GM21528 (cell line): ENCODE results near the gene MIAT.

Experiments used
- ATAC-seq: cut with Tn5 transposase; IDR thresholded peaks from one replicate; pipeline ENCODE4 v1.9.1; 2021; ENCODE audit warnings: mild to moderate bottlenecking, moderate library complexity; ENCODE audit not compliant: unreplicated experiment, low FRiP score

The MIAT gene

GRCh38 chr22:26665813-26666231, 8.4 kb downstream of the MIAT start:
- peak; percentile 5 for ATAC-seq

DNA sequence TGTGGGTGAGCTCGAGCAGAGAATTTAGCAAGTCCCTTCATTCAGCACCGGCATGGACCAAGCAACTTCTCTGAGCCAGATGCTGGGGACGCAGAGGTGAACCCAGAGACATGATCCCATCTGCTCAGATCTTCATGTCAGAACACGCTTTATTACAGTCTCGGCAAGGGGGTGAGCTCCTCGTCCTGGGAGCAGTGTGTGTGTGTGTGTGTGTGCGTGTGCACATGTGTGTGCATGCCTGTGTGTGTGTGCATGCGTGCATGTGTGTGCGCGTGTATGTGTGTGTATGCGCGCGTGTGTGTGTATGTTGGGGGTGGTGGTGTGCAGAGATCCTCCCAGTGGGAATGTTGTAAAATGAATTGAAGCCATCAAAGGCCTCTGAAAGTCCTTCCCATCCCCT, 9.8 kb downstream of the MIAT start:
- no peak for ATAC-seq

DNA sequence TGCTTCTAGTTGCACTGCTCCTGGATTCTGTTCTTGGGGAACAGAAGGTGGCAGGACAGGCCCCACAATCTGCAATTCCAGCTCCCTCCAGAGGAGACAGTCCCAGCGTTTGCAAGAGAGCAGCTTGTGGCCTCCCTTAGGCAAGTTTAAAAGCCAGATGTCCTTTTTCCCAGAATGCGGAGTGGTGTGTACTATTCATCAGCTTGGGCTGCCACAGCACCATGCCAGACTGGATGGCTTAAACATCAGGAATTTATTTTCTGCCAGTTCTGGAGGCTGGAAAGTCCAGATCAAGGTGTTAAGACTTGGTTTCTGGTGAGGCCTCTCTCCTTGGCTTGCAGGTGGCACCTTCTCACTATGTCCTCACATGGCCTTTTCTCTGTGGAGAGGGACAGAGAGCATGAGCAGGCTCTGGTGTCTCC, 11.7 kb downstream of the MIAT start:
- no peak for ATAC-seq

DNA sequence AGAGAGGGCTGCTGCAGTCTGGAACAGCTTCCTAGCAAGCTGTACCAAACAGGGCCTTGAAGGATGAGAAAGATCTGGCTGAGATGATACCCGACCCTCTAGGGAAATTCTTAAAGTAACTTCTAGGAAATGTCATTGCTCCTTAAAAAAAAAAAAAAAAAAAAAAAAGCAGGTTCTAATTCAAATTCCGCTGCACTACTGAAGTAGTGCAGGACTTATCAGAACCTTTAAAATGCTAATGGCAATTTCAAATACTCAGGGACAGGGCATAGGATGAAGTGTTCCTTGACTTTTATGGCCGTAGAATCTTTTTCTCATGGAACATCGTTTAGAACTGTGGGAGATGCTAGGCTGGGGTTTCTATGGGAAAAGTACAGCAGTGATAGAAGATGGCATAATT, 13.1 kb downstream of the MIAT start:
- ATAC-seq, result no peak

GRCh38 chr22:26671317-26672059, 14.1 kb downstream of the MIAT start:
- no peak for ATAC-seq

GRCh38 chr22:26672060-26672471, 14.7 kb downstream of the MIAT start:
- peak; percentile 5 for ATAC-seq

DNA sequence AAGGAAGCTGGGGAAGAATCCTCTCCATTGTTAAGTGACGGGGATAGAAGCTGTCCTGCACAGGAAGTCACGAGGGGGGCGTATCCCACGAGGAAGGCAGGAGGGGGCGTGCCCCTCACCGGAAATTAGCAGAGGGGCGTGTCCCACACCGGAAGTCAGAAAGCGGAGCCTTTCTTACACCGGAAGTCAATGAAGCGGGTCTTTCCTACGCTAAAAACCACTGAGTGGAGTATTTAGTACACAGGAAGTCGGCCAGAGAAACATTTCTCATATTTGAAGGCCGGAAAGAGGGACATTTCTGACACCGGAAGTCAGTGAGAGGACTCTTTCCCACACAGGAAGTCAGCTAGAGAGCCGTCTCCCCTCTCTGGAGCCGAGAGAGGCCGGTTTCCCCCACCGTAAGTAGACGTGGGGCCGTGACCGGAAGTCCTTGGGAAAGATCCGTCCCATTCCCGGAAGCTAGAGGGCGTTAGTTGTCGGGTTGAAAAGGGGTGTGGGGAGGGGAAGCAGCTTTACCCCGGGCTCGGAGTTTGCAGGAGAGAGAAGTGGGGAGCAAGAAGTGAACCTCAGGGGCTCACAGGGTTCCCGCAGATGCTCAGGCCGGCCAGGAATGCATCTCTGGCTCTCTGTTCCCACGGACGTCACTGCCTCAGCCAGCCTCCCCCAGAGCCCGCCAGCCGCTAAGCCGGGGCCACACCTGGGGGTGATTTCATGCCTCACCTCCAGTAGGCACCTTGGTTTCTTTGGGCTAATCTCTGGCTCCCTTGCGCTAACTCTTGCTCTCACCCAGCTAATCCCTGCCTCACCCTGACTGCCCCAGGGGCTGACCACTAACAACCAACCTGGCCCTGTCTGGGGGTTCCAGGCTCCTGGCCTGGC, 15.4 kb downstream of the MIAT start:
- peak; percentile 66 for ATAC-seq

DNA sequence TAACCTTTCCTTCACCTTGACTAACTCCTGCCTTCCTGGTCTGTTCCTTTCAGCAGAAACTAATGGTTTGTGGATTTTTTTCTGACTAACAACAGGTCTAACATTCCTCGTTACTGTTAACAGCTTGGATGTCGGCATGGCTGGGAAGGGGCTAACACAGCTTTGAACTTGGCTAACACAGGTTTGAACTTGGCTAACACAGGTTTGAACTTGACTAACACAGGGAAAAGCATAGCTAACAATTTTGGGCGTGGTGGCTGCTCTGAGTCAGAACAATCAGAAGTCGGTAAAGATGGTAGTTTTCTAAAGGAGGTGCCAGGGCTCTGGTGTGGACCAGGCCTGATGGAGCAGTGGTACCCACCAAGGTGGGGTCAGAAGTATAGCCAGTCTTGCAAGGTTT, 16.1 kb downstream of the MIAT start:
- no peak for ATAC-seq

- ATAC-seq, result no peak
These were observed 17.1 kb downstream of the MIAT start for GRCh38 chr22:26674211-26675190.

DNA sequence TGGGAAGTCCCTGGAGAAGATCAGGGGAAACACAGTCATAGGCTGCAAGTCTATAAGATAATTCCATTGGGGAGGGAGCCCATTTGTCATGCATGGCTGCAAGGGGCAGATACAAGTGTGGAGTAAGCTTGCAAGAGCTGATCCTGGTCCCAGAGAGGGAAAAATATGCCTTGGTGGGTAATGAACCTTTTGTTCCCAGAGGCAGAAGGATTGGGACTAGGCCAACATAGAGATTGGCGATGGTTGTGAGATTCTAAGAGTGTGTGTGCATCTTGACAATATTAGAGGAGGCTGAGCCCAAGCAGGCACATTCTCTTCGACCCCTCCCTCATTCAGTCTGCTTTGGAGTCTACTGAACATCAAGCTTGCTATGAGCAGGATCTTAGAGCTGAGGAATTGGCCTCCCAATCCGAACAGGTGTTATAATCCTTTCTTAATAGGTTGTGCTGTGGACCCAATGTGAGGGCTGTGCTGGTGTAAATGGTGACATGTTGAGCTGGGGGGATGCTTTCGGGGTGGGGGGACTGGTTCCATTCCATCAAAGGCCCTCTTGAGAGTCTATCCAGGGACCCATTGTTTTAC, 18.4 kb downstream of the MIAT start:
- ATAC-seq, result no peak

DNA sequence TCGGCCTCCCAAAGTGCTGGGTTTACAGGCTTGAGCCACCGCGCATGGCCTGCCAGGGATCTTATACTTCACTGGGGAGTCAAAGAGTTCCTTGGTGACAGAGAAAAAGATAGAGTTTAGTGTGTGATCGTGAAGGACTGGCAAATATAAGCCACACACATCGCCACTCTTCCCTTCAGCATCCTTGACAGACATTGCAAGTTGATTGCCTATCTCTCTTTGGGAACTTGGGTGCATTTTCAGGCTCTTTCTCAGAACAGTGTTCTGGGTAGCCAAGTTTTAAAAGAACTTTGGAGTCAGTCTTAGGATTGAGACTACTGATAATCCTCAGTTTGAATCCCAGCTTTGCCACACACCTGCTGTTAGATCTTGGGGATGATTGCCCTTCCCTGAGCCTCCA, 19.8 kb downstream of the MIAT start:
- no peak for ATAC-seq

- no peak for ATAC-seq
These were observed 21.7 kb downstream of the MIAT start for GRCh38 chr22:26679003-26679629.

DNA sequence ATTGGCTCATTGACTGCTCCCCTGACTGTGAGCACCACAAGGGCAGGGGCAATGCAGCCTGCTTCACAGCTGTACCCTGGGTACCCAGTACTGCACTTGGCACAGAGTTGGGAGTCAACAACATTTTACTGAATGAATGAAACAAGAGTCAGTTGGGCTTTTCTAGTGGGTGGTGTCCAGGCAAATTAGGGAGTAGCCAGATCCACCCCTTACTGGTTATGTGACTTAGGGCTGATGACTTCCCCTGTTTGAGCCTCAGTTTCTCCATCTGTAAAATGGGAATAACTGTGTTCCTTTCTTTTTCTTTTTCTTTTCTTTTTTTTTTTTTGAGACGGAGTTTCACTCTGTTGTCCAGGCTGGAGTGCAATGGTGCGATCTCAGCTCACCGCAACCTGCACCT, 23.1 kb downstream of the MIAT start:
- ATAC-seq, result no peak

GRCh38 chr22:26681395-26681821, 24.0 kb downstream of the MIAT start:
- ATAC-seq, result no peak

DNA sequence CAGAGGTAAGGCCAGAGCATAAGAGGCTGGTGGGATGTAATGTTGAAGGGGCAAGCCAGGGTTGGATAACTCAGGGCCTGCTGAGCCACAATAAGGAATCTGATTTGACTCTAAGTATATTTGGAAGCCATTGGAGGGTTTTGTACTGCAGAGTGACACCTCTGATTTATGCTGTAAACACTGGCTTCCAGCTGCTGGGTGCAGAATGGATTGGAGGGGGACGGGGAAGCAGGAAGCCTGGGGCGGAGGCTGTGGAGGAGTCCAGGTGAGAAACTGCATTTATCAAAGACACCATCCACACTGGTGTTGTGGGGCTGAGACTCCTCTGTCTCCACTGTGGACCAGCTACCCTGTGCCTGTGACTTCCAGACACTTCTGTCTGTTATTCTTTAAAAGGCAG, 26.8 kb downstream of the MIAT start:
- ATAC-seq, result no peak

GRCh38 chr22:26685601-26686000, 28.2 kb downstream of the MIAT start:
- no peak for ATAC-seq

- no peak for ATAC-seq
These were observed 30.1 kb downstream of the MIAT start for GRCh38 chr22:26687439-26687838.

DNA sequence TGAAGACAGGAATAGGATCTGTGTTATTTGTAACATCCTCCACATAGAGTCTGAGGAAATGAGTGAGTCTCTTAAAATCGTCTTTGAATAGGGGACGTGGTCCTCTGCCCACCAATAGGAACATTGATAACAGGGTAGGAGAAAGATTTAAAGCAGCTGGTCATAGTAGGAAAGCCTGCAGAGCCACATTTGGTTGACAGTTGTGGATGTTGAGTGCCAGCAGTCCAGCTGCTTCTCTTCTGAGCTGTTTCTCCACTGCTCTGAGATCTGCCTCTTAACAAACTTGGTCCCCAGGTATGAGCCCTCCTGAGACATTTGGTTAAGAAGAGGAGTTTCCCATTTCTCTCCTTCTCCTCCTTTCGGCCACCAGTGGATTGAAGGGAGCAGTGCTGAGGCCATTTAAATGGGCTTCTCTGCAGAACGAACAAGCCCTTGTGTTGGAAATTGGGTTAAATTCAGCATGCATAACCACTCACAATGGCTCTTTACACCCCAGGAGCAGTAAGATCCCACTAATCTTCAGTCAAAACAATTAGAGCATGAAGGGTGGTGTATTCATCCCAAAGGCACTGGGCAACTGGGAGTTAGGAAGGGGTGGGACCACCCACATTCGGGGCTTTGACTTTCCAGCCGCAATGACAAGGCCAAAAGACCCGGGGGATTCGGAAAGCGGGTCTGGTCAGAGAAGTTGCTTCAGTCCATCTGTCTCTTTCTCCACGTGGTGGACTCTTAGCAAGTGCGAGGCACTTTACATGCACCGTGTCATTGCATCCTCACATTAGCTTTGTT, 32.3 kb downstream of the MIAT start:
- ATAC-seq, result no peak
